SH-SY5Y (cell line): Measurements from ENCODE around the gene IPCEF1.

Experiments used
- GATA2 ChIP-seq: IDR thresholded peaks from 2 replicates; pipeline ENCODE4 v1.6.1; 2011; ENCODE audit warnings: mild to moderate bottlenecking, low read depth, low read length
- GATA3 ChIP-seq: IDR thresholded peaks from 2 replicates; pipeline ENCODE4 v1.6.1; 2011; ENCODE audit warnings: low read depth, mild to moderate bottlenecking, low read length, moderate library complexity

The IPCEF1 gene

GRCh38 chr6:154222716-154223115 lies 133.9 kb downstream of the IPCEF1 start:
- TF ChIP-seq GATA3: no peak
- TF ChIP-seq GATA2: no peak

DNA sequence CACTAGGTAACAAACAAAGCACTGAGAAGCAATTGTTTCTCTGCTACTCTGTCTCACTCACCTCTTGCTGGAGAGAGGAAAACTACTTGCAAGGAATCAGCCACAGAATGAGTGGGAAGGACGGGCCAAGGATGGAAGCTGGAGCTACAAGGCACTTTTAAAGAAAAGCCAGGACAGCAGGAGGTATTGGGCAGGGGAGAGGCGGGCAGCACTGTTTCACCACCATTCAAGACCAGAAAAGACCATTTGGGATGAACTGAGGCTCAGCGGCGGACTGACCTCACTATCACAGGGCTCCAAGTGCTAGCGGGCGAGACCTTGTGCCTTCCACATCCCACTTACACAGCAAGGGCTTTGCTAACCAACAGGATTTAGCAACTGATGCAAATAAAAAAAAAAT lies 137.4 kb downstream of the IPCEF1 start:
- no peak for TF ChIP-seq GATA2
- TF ChIP-seq GATA3: no peak

GRCh38 chr6:154218787-154219186 lies 137.8 kb downstream of the IPCEF1 start:
- TF ChIP-seq GATA3 (no peak), GATA2 (no peak)

DNA sequence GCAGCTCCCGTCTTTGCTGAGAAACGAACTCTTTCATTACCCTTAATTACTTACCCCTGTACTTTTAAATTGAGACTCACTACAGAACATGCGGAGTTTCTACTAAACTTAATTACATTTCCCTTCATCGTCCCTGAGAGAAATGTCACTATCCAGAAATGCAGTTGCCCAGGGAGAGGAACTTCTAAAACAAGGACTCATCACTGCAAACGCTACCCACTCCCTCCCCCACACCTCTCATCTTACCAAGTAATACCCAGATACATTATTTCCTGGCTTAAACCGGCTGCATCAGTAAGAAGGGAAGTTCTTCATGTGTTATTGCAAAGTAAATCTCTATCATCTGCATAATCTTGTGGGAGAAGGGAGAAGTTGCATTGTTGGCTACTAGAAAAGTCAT lies 138.3 kb downstream of the IPCEF1 start:
- no peak for TF ChIP-seq GATA2
- no peak for TF ChIP-seq GATA3

- TF ChIP-seq GATA3 (no peak), GATA2 (no peak)
Measured at GRCh38 chr6:154213782-154214181, 142.8 kb downstream of the IPCEF1 start.

DNA sequence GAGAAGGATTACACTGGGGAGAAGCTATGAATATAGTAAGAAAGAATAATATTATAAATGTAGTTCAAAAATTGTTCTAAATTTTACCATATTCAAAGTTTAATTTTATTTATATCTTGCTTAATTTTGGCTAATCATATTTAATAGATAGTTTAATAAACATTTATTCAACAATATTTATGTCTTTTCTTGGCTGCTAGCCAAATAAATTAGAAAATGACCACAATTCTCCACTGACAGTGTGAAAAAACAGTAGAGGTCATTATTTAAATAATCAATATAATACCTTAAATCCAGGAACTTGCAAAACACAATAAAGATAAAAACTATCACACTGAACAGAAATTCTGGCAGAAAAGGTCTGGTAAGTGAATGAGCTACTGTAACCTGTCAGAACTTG lies 145.9 kb downstream of the IPCEF1 start:
- TF ChIP-seq GATA2 (no peak), GATA3 (no peak)

DNA sequence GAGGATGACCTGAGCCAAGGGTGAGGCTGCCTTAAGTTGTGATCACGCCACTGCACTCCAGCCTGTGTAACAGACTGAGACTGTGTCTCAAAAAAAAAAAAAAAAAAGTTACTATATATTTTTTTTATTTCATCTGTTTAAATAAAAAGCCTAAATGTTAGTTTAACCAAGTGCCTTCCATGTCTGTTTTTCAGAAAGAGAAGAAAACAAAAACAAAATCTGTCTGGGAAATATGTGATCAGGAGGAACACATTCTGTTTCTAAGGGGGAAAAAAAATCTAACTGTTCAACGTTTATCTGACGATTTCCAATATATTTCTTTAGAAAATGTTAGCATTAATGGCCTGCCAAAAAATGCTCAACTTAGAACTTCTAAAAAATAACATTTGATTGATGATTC lies 147.0 kb downstream of the IPCEF1 start:
- TF ChIP-seq GATA3: no peak
- TF ChIP-seq GATA2: no peak

- no peak for TF ChIP-seq GATA2
- no peak for TF ChIP-seq GATA3
Measured at GRCh38 chr6:154206996-154207395, 149.6 kb downstream of the IPCEF1 start.

- no peak for TF ChIP-seq GATA2
- no peak for TF ChIP-seq GATA3
Measured at GRCh38 chr6:154206141-154206540, 150.5 kb downstream of the IPCEF1 start.

DNA sequence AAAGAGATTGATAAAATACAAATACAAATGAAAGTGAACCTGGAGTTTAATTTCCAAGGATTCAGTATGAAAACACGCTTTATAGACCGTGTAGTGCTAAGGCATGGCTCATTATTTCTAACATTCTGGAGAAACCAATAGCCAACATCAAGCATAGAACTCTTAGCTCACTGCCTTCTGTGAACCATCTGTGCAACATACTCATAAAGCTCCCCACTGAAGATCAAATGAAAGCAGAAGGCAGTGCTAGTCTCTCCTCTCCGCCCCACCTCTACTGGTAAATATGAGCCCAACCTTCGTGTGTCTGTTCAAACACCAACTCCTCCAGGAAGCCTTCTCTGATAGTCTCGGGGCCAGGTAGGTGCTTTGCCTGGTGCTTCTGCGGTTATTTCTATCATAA lies 153.6 kb downstream of the IPCEF1 start:
- TF ChIP-seq GATA3 (no peak), GATA2 (no peak)

DNA sequence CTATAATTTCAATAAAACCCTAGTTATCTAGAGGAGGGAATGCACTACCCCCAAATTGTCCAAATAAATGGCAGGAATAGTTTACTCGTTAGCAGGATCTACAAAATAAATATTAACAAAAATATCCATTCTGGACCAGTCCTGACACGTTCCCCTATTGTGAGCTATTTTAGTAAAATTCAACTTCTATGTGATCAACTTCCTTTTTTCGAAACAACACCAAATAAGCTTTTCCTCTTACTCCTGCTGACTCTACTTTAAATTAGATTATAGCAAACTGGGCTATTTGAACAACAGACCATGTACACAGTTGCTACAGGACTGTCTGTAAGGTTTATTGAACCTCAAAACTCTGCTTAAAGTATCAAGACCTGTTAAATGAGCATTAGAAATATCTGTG lies 154.3 kb downstream of the IPCEF1 start:
- no peak for TF ChIP-seq GATA3
- no peak for TF ChIP-seq GATA2

DNA sequence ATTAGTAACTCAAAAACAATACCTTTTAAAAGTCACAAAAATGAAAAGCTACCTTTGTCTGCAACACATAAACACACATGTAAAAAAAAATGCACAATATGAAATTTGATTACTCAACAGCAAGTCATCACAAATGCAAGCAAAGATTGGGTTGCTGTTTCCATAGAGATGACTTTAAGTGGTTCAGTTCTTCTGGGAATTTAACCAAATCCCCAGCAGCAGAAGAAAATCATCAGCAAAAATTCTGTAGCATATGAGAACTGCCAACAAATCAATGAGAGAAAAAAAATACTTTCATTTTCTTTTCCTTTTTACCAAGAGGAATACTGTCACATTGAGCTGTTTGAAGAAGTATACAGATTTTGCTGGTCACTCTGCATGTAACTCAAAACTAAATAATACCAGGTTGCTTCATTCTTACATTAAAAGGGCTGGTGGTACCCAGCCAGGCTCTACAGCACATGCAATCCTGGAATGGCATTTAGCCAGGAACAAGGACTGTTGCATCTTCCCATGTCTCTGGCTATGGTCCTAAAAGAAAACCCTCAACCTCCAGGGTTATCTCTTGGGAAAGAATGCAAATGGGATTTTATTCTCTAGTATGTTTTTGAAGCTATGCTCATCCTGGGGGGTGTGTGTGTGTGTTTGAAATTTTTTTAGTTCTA lies 159.3 kb downstream of the IPCEF1 start:
- TF ChIP-seq GATA2 (no peak), GATA3 (no peak)

- TF ChIP-seq GATA2 (no peak), GATA3 (no peak)
Measured at GRCh38 chr6:154196333-154196885, 160.2 kb downstream of the IPCEF1 start.

GRCh38 chr6:154187714-154188113 lies 168.9 kb downstream of the IPCEF1 start:
- TF ChIP-seq GATA3 (no peak), GATA2 (no peak)

- TF ChIP-seq GATA3: no peak
- TF ChIP-seq GATA2: no peak
Measured at GRCh38 chr6:154187203-154187602, 169.4 kb downstream of the IPCEF1 start.

DNA sequence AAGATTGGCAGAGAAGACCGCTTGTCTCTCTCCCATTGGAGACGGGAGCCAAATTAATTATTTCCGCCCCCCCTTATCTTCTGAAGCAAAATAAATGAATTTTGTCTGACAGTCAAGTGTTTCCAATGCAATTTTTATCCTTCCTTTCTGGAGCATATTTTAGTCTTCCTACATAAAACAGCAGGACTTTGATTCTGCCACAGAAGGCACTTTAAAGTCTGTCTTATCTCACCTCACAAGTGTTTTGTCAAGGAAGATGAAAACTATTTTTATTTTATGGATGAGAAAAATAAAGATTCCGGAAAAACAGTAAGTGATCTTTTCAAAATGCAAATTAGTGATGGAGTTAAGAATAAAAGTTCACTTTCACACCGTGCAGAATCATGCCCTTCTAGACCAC lies 177.2 kb downstream of the IPCEF1 start:
- TF ChIP-seq GATA3 (no peak), GATA2 (no peak)

DNA sequence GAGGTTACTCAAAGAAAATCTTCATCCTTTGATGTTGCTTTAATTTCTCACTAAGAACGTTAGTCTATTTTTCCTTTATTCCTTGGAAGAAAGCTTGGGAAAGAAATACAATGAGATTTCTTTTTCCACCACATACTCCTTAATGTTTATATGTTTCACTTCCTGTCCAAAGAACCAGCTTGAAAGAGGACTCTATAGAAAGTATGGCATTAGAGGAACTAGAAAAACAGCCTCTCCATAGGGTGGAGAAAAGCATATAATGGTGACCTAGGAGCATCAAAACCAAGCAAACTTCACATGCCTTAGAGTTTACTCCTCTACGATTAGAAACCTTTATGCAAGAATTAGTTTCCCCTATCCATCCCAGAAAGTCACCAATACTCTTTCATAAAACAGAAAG lies 186.5 kb downstream of the IPCEF1 start:
- TF ChIP-seq GATA3: no peak
- no peak for TF ChIP-seq GATA2
